SKM-1 treated with dmso at 0.1 percent for 144 hours (cell line): ENCODE data around the gene DMXL1.
A peak's percentile ranks its signal among the peaks of the same experiment; 100 is the strongest.

Source experiments
- DNase-seq: peaks from one replicate; lab custom pipeline; 2025; ENCODE audit not compliant: unreplicated experiment; lab: John Stamatoyannopoulos, UW

DMXL1 gene

DNA sequence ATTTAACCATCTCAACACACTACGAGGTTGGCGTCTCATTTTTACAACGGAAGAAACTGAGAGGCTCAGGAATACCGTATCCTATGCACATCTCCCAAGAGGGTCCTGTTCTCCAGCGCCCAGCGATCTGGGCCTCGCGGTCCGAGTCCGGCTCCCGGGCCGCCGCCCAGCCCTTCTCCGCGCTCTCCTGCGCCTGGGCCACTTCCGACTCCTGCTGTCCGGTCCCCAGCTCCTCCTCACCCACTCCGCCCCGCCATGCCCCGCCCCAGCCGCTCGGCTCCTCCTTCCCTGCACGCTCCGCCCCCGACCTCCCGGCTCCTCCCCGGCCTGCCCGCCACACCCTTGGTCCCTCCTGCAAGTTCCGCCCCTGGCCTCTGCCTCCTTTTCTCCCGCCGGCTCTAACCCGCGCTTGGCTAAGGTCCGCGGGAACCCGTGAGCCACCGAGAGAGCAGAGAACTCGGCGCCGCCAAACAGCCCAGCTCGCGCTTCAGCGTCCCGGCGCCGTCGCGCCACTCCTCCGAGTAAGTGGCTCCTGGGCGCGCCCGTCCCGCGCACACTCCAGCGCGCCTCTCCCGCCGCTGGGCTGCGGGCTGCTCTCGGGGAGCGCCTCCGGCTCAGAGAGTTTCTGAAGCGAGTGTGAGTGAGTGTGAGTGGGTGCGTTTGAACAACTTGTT lies 197.6 kb downstream of the DMXL1 start:
- peak; percentile 92 for DNase-seq

DNA sequence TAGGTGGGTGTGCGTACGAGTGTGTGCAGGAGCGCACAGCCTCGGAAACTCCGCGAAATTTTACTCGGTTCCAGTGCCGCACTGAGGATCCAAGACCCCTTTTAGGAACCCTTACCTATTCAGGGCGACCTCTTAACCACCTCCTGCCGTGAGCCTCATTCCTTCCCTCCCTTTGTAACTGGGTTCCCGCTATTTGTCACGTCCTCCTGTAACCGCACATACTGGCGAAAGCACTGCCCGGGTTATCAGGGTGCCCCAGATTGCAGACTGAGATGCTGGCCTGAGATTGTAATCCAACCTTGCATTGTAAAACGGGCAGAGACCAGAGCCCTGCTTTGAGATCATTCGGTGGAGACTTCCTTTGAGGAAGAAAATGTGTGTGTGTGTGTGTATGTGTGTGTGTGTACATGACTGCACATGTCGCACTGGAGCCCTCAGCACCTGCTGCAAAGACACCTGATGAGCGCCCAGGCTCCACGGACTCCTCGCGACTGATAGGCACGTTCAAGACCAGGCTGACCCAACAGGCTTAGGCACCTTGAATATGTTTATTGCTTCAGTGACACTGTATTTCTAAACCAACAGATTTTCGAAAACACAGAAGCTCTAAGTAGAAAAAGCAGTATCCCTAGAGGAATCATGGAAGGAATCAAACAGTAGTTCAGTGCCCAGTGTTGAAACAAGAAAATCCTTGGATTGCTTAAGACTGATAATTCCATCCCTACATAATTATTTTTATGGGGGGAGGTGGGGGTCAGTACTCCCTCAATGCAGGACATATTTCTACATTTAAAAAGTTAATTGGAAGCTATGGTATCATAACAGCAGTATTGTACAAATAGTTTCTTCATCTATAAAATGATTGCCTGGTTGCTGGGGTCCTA lies 198.4 kb downstream of the DMXL1 start:
- no peak for DNase-seq

DNA sequence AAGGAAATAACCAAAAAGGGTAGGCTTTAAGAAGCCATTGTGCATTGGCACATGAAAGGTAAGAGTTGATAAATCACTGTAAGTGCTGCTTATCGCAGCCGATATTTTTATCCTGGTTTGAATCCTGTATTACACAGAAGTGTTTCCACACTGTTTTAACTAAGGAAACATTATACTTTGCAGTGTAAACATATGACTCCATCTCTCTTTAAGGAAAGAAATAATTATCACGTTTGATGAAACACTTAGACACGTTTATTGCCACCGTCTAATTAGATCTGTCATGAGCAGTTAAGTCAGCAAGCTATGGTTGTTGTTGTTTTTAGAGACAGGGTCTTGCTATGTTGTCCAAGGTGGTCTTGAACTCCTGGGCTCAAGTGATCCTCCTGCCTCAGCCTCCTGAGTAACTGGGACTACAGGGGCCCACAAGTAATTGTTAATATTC lies 199.3 kb downstream of the DMXL1 start:
- no peak for DNase-seq

DNA sequence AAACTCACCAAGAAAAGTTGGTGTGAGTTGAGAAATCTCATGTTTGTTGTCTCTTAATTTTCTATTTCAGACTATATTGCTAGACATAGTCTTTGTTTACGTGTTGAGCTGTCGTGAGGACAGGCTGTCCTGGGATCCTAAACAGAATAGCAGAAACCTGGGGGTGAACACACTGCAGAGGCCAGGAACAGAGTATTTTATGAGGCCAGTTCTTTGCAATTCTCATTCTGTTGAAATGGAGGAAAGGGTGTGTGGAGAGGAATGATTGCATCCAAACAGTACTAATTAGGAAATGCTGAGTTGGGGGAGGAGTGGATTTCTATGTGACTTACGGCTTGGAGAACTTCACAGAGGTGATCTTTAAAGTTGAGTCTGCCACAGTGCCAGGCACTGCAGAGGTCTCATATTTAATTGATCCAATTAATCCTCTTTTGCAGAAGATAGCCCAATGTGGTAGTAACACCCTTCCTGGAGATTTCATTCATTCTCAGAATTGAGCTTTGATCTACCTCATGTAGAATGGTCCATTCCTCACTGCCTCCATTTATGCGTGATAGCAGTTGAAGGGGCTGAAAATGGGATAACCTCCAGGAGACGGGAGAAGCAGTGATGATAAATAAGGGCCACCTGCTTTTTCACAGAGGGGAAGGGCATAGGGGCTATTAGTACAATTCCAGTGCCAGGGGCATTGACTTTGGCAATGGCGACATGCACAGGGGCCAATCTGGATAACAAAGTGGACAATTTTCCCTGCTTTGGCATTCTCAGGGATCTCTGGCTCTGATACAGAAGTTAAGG lies 200.3 kb downstream of the DMXL1 start:
- peak; percentile 73 for DNase-seq

DNA sequence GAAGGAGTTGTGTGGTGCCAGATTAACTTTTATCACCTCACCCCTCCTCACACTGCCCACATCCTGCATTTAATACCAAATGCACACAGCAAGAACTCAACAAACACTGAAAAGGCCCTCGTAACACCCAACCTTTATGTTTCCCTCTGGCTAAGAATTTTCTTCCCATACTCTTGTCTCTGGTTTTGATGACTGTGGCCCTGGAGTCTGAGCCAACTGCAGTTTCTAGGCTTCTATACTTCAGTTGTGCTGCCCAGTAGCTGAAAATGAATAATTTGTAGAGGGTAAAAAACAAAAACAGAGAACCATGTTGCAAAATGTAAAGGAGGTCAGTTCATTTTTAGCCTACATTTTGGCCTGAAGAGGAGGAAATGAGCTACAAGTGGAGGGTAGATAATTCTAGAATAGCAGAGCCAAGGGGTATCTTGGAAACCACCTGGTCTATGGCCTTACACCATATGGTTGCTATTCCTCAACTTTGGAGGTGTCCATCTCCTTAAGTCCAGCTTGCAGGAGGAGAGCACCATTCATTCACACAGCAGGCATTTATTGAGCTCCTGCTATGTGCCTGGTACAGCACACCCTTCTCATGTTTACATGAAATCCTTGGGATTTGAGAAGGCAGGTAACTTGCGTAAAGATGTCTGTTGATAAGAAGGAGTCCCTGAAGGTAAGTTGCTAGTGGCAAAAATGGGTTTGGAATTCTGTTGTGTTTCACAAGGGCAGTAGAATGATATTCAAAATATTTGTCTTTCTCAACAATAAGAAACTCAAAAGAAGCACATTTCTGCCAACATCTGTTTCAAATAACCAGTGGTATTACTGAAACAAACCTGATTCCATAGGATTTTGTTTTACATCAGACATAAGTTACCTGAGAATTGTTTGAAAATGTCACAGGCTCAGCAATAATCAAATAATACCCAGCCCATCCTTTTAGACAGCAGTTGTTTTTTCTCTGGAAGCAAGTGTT lies 201.2 kb downstream of the DMXL1 start:
- DNase-seq, result no peak

DNA sequence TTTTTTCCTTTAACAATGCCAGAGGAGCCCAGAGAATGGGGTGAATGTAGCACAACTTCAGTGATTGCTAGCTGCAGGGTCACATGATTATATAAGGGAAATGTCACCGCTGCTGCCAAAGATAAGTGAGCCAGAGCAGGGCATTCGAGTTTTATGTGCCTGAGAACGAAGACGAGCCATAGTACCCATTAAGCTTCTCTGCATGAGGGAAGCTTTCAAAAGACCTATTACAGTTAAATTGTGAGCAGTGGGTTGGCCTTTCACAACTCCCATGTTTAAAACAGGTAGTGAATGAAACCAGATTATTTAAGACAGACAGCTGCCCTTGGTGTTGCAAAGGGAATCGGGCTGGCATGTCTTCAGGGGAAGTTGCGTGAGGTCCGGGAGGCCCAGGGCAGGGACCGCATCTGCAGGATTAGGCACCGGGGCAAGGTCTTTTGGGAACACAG lies 202.5 kb downstream of the DMXL1 start:
- peak; percentile 89 for DNase-seq

DNA sequence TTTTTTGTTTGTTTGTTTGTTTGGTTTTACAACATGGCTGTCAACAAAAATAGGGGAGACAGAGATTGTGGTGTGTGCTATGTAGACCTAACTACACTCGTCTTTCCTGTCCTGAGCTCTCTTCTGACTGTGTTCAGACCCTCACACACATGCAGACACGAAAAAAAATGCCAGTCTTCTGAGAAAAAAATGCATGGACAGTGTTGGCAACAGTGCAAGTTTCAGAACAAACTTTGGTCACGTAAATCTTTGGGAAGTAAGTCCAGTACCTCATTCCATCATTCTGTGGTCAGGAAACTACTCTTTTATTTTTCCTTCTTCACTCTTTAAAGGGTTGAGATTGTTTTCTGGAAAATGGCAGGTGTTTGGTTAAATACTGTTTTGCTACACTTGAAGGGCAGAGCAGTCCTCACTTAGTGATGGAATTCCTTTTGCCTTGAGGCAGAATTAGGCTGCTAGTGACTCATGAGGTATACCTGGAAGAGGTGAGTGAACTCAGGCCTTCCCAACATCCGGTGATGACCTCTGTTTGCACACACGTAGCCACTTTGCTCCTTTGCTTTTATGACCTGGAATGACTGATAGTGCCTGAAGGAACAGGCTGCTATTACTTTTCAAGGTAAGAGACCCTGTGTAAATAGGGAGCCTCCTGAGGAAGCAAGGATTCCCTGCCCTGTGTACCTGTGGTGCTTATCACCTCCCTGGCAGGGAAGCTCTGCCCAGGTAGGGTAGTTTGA lies 203.3 kb downstream of the DMXL1 start:
- DNase-seq, result no peak

DNA sequence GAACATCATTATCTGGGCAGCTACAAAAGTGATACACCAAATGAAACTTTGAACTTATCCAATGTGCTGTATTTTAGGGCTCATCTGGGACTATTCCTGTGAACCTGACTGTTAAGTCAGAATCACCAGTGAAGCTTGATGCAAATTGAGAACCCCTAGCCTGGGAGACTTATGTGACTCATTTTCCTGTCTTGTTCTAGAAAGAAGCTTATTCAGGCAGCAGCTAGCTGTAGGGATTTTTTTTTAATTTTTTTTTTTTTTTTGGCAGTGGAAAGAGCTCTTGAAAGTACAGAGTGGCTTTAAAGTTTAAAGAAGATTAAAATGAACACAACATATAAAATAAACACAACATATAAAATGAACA lies 203.9 kb downstream of the DMXL1 start:
- DNase-seq, result no peak

DNA sequence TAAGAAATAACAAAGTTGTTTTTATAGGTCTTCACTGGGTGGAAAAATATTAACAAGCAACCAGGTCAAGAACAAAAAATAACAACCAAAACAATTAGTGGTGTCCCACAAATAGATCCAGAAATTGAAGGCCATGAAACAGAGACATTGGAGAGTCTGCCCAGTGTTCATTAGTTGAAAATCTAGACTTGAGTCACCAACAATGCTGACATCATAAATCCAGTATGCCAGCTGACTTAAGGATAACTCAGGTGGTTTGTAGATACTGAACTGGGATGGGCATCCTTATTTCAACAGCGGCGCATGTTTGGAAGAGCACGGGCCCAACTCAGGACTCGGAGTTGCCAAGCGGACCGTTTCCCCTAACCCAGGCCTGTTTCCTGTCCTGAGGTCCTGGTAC lies 204.3 kb downstream of the DMXL1 start:
- DNase-seq, result no peak

DNA sequence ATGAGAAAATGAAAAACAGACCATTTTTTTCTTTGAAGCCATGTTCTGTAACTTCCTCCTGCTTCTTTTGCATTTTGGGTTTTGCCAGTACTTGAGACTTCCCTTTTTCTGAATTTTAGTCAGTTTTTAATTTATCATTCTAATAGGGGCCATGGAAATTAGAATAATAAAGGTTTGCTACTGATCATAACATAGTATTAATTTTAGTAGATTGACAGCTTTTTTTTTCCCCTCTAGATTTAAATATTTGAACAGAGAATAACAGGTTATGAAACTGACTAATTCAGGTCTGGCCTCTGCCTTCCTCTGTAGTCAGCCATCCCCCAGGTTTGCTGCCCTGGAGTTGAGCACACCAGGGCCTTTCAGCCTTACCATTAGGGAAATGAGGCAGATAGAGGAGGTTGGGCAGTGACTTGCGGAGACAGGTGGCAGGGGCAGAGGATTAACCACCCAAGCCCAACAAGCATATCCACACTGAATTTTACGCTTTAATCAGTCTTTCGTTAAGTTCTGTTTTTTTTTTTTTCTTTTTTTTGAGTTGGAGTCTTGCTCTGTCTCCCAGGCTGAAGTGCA lies 204.8 kb downstream of the DMXL1 start:
- peak; percentile 67 for DNase-seq

DNA sequence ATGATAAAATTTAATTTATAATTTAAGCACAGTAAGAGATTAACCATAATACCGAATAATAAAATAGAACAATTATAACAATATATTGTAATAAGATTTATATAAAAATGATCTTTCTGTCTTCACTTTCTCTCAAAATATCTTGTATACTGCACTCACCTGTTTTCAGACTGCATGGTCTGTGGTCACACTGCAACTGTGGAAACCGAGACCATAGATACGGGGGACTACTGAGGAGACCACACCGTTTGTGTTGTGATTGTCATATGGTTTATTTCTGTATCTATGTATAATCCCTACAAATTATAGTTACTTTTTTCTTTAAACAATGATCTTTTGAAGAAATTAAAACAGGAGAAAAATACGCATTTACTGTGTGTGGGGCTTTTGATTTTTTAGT lies 206.1 kb downstream of the DMXL1 start:
- no peak for DNase-seq

DNA sequence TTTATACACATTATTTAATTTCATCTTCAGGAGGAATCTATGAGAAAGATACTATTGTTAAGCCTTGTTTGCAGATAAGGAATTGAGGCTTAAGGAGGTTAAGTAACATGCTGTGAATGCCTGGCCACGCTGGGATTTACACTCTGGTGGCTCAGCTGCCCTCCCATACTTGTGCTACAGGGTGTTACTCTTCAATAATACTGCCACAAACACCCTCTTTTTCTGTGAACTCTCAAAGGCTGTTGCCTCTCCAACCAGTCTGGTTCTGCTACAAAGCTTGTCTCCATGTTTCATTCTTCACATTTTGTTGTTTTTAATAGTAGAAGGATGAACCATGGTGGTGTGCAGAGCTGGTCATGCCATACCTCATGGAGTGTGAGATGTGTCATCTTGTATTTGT lies 208.2 kb downstream of the DMXL1 start:
- DNase-seq, result no peak

DNA sequence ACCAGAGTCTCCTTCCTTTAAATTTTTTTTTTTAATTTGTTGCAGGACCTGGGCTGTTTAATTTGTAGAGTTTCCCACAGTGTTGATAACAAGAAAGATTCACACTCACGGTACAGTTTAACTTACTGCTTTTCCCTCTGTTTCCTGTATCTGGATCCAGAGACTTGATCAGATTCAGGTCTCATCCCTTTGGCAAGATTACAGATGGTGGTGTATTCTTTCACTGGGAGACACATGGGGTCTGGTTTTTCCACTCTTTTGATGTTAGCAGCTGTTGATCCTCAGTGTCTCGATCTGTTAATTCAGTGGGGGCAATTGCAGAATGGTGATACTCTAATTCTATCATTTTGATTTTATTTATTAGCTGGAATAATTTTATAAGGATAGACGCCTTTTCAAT lies 209.5 kb downstream of the DMXL1 start:
- DNase-seq, result no peak

DNA sequence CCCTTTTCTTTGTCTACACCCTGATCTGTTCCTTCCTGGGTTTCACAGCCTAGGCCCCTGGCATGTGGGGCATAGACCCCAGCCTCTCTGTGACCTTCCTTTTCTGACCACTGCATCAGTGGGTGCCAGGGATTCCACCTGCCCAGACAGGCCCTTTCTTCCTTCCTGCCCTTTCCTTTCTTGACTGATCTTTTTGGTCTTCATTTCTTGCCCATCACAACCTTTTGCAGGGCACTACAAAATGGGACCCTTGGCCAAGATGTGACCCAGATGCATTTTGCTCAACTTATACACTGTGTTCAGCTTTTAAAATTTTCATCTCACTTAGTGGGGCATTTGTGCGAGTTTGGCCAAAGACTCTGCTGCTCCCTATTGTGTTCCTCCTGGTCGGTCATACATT lies 211.7 kb downstream of the DMXL1 start:
- no peak for DNase-seq

DNA sequence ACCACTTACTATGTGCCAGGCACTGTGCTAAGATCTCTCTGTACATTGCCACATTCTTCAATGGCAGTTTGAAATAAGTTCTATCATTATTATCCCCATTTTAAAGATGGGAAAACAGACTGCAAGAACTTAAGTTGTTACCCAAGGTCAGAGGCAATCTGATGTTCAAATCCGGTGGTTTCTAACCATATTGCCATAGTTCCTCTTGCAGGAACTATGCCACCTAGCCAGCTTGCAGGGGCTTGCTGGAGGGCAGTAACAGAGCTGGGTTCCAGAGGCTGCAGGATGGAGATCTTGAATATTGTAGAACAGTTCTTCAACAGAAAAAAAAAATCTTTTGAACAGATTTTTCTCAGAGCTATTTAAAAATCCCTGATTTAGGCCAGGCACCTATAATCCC lies 213.1 kb downstream of the DMXL1 start:
- no peak for DNase-seq

DNA sequence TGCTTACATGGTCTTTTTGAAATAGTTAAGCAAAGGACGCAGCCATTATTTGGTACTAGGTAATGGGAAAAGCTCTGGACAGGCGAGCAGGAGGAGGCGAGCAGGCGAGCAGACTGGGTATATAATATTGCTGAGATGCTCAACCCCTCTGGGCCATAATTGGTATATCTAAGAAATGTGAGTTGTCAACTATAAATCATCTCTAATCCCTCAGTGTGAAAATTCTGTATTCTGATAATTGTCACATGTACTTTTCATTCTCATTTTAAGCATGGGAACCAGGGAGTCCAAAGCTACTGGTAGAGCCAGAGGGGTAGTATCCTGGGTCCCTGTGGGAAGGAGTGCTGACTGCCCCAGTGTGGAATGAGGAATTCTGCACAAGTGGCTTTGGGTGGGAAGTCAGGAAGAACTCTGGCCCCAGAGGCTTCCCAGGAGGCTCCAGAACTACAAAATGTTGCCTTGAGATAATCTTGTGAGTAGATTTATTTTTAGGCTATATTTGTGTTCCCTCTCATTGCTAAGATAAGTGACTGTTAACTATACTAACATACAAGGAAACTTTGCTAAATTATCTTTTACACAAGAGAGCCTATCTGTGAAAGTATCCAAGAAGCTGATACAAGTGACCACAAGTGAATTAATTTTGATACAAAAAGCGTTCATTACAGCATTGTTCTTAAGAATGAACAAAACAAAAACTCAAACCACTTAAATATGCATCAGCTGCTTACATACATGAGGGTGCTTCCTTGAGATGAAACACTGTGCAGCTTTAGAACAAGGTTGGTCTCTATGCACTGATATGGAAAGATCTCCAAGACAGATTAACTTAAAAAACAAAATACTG lies 214.4 kb downstream of the DMXL1 start:
- DNase-seq, result no peak

DNA sequence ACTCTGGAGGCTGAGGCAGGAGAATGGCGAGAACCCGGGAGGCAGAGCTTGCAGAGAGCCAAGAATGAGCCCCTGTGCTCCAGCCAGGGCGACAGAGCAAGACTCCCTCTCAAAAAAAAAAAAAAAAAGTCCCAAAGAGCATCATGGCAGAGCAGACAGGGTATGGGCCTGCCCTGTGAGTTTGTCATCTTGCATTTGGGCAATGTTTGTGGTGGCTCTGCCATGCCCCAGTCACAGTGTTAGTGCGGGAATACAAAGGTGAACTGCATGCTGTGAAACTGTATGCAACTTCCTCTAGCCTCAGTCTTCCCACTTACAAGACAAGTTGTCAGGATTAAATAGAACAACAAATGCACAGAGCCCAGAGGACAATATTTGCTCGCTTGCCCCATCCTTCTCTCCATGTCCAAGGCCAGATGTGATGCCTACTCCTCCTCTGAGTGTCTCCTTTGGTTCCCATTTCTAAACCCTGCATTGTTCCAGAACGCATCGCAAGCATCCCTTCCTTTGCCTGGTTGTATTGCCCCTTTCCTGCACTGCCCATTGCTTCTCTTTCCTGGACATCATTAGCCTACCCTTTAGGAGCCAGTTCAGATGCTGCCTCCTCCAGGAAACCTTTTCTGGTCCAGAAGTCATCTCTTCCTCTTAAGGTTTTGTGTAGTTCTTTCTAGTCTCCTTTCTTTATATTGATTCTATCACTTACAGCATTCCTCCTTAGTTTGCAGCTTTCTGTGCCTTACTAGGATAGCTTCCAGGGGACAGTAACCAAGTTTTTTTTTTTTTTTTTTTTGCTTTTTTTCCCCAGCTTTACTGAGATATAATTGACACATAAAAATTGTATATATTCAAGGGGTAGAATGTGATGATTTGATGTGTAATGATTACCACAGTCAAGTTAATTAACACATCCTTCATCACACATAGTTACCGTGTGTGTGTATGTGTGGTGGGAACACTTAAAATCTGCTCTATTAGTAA lies 215.9 kb downstream of the DMXL1 start:
- DNase-seq, result no peak
